Measurements from ENCODE around the gene ATP8B3.

The ATP8B3 gene

DNA sequence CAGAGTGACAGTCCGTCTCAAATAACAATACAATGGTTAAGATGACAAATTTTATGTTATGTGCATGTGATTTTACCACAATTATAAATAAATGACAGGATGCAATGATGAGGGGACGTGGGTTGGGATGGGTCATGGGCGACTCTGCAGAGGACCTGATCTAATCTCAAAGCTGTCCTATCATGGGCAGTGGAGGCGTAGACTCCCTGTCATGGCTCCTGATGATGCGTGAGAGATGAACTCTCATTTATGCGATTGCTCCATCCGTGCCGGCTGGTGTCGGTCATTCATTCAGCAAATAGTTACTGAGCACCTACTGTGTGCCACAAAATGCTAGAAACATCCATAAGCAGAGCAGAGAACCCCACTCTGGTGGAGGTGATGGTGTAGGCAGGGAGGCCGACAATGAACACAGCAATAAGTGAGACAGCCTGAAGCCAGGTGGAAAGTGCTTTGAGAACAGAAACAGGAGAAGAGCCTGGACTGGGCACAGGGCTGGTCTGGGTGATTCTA is 37.9 kb upstream of the ATP8B3 start:
- DNase-seq (ENCODE audit: low spot score), result no peak

DNA sequence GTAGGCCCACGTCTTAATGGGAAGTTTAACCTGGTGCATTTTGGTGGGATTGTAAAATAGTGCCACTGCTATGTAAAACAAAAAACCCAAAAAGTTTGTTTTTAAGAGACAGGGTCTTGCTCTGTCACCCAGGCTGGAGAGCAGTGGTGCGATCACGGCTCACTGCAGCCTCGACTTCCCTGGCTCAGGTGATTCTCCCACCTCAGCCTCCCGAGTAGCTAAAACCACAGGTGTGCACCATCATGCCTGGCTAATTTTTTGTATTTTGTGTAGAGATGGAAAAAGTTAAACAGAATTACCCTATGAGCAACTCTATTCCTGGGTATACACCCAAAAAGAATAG is 37.0 kb upstream of the ATP8B3 start:
- no peak for DNase-seq (ENCODE audit: low spot score)

DNA sequence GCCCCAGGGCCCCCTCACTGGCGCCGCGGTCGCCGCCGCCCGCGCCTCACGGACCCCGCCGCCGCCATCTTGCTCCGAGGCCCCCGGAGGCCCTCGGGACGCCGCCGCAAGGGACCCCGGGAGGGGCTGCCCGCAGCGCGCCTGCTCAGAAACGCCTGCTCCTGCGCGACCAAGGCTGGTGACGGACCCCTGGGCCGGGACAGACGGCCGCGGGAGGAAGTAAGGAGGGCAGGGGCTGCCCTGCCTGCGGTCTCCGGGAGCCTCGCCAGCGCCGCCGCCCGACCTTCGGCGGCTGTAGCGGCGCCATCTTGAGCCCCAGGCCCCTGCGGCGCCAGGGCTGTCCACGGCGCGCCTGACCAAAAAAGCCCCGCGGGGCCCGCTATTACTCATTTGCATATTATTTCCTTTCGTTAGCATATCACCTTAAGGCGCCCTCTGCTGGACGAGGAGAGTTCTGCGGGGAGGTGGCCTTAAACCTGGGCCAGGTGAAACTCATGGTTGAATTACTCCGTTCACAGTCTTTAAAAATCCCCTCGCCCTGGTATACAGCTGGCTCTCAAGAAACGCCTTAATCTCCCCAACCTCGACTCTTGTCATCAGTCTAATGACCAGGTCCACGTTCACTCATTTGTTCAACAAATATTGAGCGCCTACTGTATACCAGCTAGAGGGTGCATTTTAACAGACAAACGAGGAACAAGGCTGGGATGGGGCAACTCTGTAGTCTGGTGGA is 36.5 kb upstream of the ATP8B3 start, which contains the start of gene REXO1:
TSS of gene REXO1 (minus strand) at position 85 of the 733 bp plus-strand sequence. CDS start 125 bp downstream, outside the sequence.
- DNase-seq (ENCODE audit: low spot score), result peak; percentile 98

DNA sequence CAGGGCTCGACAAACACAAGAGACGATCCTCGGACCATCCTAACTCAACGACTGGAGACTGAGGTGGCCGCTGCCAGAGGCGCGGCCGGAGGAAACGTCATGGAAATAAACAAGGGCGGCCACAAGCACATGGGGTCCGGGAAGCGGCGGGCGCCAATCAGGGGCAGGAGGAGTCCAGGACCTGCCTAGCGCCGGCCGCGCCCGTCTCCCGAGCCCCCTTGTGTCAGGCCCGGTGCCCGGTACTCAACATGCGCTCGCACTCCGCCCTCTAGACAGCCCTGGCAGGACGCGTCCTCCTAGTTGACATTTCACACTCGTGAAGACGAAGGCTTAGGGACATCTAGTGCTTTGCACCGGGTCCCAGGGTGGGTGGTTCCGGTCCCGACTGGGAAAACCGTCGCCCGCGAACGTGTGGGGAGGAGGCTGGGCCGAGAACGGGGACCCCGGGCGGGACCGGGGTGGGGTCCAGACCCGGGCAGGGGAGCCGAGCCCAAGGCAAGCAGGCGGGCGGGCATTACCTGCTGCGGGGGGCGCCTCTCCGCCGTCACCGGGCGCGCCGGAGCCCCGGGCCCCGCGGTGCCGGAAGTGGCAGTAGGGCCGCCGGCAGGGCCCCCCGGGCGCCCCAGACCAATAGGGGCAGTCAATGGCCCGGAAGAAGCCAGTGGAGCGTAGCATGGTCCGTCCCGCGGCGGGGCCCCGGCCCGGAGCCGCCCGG is 35.8 kb upstream of the ATP8B3 start:
- DNase-seq (ENCODE audit: low spot score), result peak; percentile 27

DNA sequence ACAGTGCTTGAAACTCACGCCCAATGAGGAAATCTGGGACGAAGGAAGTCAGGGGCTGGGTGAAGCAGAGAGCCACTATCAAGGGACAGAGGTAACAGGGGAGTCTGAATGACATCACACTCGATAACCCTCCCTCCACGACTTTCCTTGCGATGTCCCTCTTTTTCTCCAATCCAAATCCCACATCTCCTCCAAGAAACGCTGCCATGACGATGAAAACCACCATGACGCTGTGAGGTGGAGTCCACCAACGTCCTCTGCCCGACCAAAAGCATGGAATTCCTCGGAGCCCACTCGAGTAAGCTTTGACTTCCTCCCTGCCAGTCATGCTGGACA is 35.2 kb upstream of the ATP8B3 start:
- DNase-seq (ENCODE audit: low spot score), result no peak

DNA sequence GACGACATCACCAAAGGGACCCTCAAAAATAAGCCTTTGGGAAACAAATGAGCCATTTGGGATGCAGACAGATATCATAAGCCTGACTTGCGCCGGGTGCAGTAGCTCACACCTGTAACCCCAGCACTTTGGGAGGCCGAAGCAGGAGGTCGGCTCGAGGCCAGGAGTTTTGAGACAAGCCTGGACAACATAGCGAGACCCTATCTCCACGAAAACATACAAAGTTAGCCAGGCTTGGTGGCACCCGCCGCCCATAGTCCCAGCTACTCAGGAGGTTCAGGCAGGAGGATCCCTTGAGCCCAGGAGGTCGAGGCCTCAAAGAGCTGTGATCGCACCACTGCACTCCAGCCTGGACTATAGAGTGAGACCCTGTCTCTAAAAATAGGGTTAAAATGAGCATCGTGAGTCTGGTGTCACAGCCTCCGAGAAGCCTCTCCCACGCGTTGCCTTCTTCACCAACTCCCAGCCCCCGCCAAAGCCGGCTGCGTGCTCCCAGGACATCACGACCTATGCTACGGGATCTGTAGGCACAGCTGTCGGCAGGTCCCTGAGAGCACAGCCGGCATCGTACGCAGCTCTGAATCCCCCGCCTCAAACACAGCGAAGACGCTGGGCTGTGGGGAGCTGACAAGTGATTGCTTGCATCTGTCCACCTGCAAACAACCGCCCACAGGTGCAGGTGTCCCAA is 34.6 kb upstream of the ATP8B3 start:
- no peak for DNase-seq (ENCODE audit: low spot score)

DNA sequence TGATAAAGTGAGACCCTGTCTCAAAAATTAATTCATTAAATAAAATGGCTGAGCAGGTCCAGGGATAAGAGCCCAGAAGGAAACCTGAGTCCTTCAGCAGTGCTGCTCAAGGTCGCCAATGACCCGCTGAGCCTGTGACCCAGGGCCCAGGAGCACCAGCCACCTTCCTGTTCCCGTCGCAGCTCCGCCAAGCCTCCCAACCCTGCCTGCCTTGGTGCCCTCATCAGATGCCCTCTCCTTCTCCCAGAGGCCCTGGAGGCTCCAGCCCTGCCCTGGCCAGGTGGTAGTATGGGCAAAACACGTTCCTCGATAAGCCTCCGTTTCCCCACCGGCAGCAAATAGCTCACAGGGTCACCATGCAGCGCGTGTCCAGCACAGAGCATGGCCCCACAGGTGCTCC is 33.6 kb upstream of the ATP8B3 start:
- DNase-seq (ENCODE audit: low spot score), result no peak

DNA sequence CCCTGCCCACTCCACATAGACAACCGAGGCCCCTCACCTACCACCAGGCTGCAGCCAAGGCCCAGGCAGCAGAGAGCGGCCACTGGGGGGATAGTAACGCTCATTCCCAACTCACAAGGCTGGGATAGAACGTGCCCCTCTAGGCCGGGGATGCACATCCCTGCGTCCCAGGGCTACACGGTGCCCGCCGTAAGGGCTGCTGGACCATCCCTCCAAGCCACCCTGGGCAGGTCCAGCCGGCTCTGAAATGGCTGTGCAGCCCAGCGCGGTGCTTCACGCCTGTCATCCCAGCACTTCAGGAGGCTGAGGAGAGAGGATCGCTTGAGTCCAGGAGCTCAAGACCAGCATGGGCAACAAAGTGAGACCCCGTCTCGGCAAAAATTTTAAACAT is 33.0 kb upstream of the ATP8B3 start:
- DNase-seq (ENCODE audit: low spot score), result no peak

DNA sequence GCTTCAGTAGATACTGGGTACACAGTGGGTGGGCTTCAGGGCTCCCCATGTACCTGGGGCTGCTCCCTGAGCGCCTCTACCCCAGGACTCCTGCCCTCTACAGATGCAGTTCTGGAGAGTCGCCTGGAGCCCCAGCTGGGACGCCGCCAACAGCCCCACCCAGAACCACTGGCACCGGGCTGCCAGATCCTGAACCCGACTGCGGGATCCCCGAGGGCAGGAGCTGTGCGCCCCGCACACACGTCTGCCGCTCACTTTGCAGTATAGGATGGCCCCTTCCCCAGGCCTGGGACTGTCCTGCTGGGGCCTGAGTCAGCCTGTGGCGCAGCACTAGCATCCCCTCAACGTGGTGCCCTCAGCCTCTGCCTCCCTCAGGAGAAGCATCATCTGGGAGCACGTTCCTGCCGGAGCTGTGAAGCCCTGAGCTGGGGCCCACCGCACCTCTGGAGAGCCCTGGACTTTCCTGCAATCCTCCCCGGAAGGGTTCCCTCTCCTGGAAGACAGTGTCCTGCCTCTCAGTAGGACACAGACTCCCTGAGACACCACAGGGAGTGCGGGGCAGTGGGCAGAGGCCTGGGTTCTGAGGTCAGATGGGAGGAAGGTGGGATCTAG is 32.5 kb upstream of the ATP8B3 start:
- DNase-seq (ENCODE audit: low spot score), result no peak

- no peak for DNase-seq (ENCODE audit: low spot score)
Measured at GRCh38 chr19:1843646-1844394, 31.7 kb upstream of the ATP8B3 start.

DNA sequence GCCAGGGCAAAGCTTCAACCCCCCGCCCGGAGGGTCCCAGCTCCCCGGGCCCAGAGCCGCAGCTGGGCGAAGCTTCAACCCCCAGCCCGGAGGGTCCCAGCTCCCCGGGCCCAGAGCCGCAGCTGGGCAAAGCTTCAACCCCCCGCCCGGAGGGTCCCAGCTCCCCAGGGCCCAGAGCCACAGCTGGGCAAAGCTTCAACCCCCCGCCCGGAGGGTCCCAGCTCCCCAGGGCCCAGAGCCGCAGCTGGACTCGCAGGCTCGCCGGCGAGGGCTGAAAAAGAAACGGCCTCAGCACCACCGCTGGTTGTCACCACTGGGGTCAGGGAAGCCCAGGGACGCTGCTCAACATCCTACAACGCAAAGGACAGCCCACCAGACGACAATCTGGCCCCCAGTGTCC is 31.0 kb upstream of the ATP8B3 start:
- DNase-seq (ENCODE audit: low spot score), result no peak

DNA sequence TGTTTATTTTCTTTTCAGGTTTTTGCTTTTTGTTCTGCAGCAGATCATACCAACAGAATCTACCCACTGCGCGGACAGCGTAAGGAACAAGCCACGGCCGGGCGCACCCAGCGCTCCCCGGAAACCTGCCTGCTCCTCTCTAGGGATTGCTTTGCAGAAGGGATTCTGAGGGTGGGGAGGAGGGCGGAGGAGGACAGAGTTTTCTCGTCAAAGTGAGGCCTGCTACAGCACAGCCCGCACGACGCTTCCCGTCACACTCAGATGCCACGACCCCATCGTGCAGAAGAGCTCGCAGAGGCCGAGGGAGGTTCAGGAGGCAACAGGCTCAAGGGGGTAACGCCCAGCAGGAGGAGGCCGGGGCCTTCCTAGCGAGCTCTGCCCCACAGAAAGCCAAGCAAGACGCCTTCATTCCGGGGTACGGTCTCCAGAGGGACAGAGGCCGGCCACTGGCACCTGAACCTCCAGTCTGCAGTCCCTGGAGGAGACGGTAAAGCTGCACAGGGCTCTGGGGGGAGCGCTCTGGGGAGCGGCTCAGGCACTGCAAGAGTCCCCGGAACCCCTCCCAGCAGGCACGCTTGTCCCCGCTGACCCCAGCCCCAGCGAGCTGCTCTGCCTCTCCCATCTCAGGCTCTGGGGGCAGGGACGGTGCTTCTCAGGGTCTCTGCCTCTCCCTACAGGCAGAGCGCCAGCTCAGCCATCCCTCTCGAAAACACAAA is 29.3 kb upstream of the ATP8B3 start:
- no peak for DNase-seq (ENCODE audit: low spot score)

- DNase-seq (ENCODE audit: low spot score), result no peak
Measured at GRCh38 chr19:1840541-1841115, 28.6 kb upstream of the ATP8B3 start.

DNA sequence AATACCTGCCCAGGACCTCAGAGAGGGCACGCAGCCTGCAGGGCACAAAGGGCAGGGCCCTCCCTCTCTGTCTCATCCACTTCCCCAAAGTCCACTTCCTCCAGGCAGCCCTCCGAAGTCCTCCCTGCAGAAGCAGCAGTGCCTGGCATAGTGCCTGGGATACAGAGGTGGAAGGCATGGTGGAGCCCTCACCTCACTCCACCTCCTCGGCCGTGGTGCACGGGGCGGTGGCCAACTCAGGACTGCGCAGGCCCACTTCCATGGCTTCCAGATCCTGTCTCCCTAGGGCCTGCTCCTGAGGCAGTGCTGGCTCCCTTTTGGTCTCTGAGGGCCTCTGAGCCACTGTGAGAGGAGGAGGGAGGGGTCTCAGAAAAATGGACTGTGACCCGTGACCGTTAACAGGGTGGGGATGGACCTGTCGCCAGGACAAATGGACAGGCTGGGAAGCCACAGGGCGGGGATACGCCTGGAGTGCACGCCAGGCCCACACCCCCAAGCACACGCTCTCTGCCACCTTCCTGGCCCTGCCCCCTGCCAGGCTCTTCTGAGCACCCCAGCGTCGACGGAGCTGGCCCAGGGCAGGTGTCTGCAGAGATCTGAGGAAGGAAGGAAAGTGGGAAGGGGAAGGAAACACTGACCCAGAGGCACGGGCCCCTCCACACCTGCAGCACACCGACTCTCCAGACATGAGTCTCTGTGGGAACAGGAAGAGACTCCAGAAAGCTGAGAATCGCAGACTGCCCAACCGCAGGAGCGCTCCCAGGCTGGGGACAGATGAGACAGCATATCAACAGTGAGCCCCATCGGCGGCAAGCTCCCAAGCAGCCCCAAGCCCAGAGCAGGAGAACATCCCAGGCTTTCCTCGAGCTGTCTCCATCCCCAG is 27.8 kb upstream of the ATP8B3 start:
- no peak for DNase-seq (ENCODE audit: low spot score)

DNA sequence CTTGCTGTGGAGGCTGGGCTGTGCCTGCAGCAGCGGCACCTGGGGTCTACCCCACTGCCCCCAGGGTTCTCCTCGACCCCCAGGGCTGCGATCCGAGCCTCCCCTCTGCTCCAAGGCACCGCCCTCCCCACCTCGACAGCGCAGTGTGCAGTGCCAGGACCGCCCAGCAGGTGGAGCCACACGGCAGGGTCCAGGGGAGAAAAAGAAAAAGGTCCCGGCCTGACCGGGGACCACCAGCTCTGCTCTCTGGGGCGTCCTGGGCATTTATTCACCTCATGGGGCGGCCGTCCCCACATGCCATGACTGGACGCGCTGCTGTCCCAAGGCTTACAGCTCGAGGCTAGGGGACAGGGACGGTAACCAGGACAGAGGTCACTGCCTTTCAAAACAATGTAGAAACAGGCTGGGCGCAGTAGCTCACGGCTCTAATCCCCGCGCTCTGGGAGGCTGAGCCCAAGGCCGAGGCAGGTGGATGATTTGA is 25.6 kb upstream of the ATP8B3 start:
- DNase-seq (ENCODE audit: low spot score), result no peak

DNA sequence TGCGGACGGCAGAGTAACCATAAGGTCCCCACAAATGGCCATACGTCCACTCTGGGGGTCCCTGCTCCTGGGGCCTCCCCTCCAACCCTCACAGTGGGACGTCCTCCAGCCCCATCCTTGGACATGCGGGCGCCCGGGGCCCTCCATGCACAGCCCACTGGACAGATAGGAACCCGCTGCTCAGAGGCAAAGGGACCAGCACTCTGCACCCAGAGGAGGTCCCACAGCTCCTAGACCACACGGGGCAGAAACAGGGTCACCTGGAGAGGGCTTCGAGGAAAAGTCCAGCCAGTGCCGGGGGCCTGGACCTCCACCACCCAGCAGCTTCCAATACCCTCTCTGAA is 25.1 kb upstream of the ATP8B3 start:
- DNase-seq (ENCODE audit: low spot score), result no peak

- no peak for DNase-seq (ENCODE audit: low spot score)
Measured at GRCh38 chr19:1836458-1837221, 24.6 kb upstream of the ATP8B3 start.

DNA sequence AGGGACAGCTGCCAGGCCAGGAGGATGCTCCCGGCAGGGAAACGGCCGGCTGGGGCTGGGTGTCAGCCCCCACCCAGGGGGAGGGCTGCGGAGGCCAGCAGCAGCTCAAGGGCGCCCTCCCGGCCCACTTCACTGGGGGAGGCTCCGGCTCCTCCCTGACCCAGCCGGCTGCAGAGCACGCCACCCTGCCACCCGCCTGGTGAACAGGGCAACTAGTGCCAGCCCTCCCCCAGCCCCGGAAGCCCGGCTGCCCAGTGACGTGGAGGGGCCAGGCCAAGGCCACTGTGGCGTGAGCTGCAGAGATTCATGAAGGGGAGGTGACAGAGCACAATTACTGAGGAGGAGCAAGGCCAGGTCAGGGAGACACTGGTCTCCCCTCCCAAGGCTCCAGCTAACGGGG is 21.5 kb upstream of the ATP8B3 start:
- DNase-seq (ENCODE audit: low spot score), result no peak

GRCh38 chr19:1832046-1832663 is 20.1 kb upstream of the ATP8B3 start:
- no peak for DNase-seq (ENCODE audit: low spot score)
